Lung (tissue), 16 donors: ENCODE measurements around the gene LPCAT1. TPM values are rescaled to one million over a fixed set of nuclear protein-coding genes. Genes with fewer than 3 reads are reported as not detected.
"Not testable (repeated sequence)": the region's sequence is repeated elsewhere in the genome, so short reads cannot be mapped to it uniquely, and the experiment has no call there.

Experiments used
- ATAC-seq: fragments of 200-7000 bp; cut with Tn5 transposase; one replicate; pipeline ENCODE4 v1.9.1; 2020; ENCODE audit warnings: moderate number of reproducible peaks; ENCODE audit not compliant: insufficient read depth, low FRiP score
- DNase-seq, 3 donors: peaks; one replicate each; pipeline ENCODE4 v3.0.0-alpha.2; 2013 to 2017
- H3K27ac ChIP-seq, 2 donors: one replicate each; pipeline ENCODE4 v1.5.1; 2013; ENCODE audit warnings: mild to moderate bottlenecking in 2 of 2, moderate library complexity in 2 of 2, control low read depth in 1 of 2, inconsistent platforms in 1 of 2, low read depth in 1 of 2, low read length in 1 of 2
- H3K27me3 ChIP-seq, 3 donors: one replicate each; pipeline ENCODE4 v1.5.1; 2013; ENCODE audit warnings: low read length in 2 of 3; ENCODE audit not compliant: control insufficient read depth in 3 of 3, insufficient read depth in 3 of 3
- H3K36me3 ChIP-seq, 4 donors: one replicate each; pipeline ENCODE4 v1.5.1; 2013; ENCODE audit warnings: low read length in 4 of 4, mild to moderate bottlenecking in 1 of 4, moderate library complexity in 1 of 4; ENCODE audit not compliant: control insufficient read depth in 4 of 4, insufficient read depth in 4 of 4
- H3K4me1 ChIP-seq, 5 donors: one replicate each; pipeline ENCODE4 v1.5.1; 2013; ENCODE audit warnings: low read length in 5 of 5, mild to moderate bottlenecking in 2 of 5, moderate library complexity in 1 of 5; ENCODE audit not compliant: control insufficient read depth in 5 of 5, insufficient read depth in 5 of 5
- H3K4me3 ChIP-seq: one replicate; pipeline ENCODE4 v1.5.1; 2013; ENCODE audit warnings: mild to moderate bottlenecking, control low read depth, moderate library complexity
- H3K9ac ChIP-seq, 2 donors: one replicate each; pipeline ENCODE4 v1.5.1; 2013; ENCODE audit warnings: low read length in 2 of 2, control low read depth in 1 of 2; ENCODE audit not compliant: insufficient read depth in 1 of 2
- H3K9me3 ChIP-seq, 4 donors: one replicate each; pipeline ENCODE4 v1.5.1; 2013; ENCODE audit warnings: low read length in 3 of 4, mild to moderate bottlenecking in 1 of 4, moderate library complexity in 1 of 4; ENCODE audit not compliant: control insufficient read depth in 4 of 4, insufficient read depth in 3 of 4
- CTCF ChIP-seq: IDR thresholded peaks from 2 replicates; pipeline ENCODE4 v1.5.1; 2012; ENCODE audit warnings: mild to moderate bottlenecking; ENCODE audit errors: control extremely low read depth, extremely low read depth
- whole genome bisulfite sequencing, 2 donors: extraction: QIAGEN DNeasy Blood & Tissue Kit; methylation state at CpG; one replicate each; pipeline ENCODE4 v1.1.7; 2013; 5-methylcytosine and 5-hydroxymethylcytosine counted together
- long read RNA-seq, 5 donors: transcript quantifications; one replicate each; lab custom pipeline, GENCODE V29; 2026
- polyA plus RNA-seq, 2 donors: library from polyadenylated mRNA; stranded (reverse); fragments of 200-250 nt; gene quantifications; one replicate each; pipeline ENCODE4 v1.2.1, GENCODE V29; 2013
- total RNA-seq, 2 donors: library from RNA; depleted of rRNA in 1 of 2; stranded (reverse); fragments of >200 nt in 1 of 2; gene quantifications; one replicate each; pipeline ENCODE4 v1.2.1, GENCODE V29; 2014 to 2021
- donor health status: control.
- donor health status: control.
- donor health status: Bipolar disorder and iron deficiency.
- donor health status: healthy.
- donor health status: DM: yes; HTN: yes; CAD: no.

LPCAT1 gene, protein sequence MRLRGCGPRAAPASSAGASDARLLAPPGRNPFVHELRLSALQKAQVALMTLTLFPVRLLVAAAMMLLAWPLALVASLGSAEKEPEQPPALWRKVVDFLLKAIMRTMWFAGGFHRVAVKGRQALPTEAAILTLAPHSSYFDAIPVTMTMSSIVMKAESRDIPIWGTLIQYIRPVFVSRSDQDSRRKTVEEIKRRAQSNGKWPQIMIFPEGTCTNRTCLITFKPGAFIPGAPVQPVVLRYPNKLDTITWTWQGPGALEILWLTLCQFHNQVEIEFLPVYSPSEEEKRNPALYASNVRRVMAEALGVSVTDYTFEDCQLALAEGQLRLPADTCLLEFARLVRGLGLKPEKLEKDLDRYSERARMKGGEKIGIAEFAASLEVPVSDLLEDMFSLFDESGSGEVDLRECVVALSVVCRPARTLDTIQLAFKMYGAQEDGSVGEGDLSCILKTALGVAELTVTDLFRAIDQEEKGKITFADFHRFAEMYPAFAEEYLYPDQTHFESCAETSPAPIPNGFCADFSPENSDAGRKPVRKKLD
- total RNA-seq (100 to 1,000 TPM; 320 to 565 TPM), polyA plus RNA-seq (100 to 1,000 TPM; 198 to 669 TPM)
- long read RNA-seq, donor 1, transcript LPCAT1-201 (14 exons, 3,966 nt): major isoform, 31 of 49 reads
- long read RNA-seq, donor 1, partial matches to known transcripts: 9 of 49 reads
- long read RNA-seq, donor 1, other reads (novel, unspliced or antisense): 8 of 49 reads
- long read RNA-seq, donor 2, partial matches to known transcripts: 0 of 3 reads
- long read RNA-seq, donor 2, other reads (novel, unspliced or antisense): 0 of 3 reads
- long read RNA-seq, donor 3, transcript LPCAT1-201 (14 exons, 3,966 nt): major isoform, 6 of 6 reads
- long read RNA-seq, donor 3, partial matches to known transcripts: 0 of 6 reads
- long read RNA-seq, donor 3, other reads (novel, unspliced or antisense): 0 of 6 reads
- long read RNA-seq, donor 4, partial matches to known transcripts: 0 of 2 reads
- long read RNA-seq, donor 4, other reads (novel, unspliced or antisense): 0 of 2 reads
- long read RNA-seq, donor 5, transcript LPCAT1-201 (14 exons, 3,966 nt): major isoform, 24 of 24 reads
- long read RNA-seq, donor 5, partial matches to known transcripts: 0 of 24 reads
- long read RNA-seq, donor 5, other reads (novel, unspliced or antisense): 0 of 24 reads

DNA sequence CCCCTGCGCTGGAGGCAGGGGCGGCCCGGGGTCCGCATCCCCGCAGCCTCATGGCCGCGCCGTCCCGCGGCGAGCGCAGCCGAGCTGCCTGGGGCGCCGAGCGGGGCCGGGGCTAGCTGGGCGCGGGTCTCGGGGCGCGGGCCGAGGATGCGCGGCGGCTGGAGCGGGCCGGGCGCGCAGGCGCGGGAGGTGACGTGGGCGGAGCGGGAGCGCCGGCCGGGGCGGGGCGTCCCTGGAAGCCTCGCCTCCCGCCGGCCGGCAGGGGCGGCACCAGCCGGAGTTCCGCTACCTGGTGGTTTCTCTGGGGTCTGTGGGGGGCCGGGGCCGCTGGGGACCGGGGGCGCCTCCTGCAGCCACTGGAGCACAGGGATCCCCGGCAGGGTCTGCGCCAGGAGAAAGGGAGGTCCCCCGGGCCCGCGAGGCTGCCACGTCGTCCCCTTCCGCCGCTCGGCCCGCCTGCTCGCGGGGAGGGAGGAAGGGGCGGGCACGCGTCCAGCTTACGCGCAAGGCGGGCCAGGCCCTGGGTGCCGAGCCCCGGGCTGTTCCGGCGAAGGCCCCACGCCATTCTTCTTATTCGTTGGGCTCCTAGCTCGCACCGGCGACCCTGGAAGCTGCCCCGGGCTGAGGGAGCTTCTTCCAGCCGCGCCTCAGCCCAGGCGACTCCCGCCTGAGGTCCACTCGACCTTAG lies at the start of gene LPCAT1:
LPCAT1 (minus strand) TSS at position 168 of the 688 bp plus-strand sequence; CDS start at position 52, 116 bp downstream.
- H3K9me3 ChIP-seq: no peaks in the 10 kb centered on the region
- 4 to 6% methylated on average over 41 to 85 of the region's 85 CpGs for WGBS, 2 donors
- peak; percentile 81 to 85 (median 83) for DNase-seq
- H3K9ac ChIP-seq: peak within 1 kb of the TSS; percentile 46 to 53
- peak within 1 kb of the TSS; percentile 92 for H3K4me3 ChIP-seq
- no peaks in the 10 kb centered on the region for H3K27me3 ChIP-seq
- peaks cover 0 to 27% (median 12%) of the 10 kb centered on the region in 5 donors for H3K4me1 ChIP-seq
- ATAC-seq: peak; percentile 86
- no peak for TF ChIP-seq CTCF
- peak within 1 kb of the TSS; percentile 63 to 90 for H3K27ac ChIP-seq
- peaks cover 0 to 11% (median 6%) of the 10 kb centered on the region in 4 donors for H3K36me3 ChIP-seq

DNA sequence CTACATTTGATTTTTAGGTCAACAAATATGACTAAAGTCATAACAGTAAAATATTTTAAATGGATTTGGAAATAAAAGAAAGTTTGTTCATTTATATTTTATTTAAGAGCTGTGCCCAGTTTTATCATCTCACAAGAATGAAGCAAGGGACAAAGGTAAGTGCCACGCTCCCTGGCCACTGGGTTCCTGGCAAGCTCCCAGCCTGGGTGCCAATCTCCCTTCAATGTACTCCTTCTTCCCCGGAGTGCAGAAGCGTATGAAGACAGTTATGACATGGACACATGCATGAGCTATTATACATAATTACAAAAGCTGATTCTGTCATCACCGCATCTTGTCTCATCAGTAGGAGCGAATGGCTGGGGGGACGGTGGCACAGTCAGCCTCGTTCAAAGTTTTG lies 48.1 kb upstream of the LPCAT1 start:
- H3K27ac ChIP-seq, H3K27me3 ChIP-seq, H3K4me3 ChIP-seq, H3K9ac ChIP-seq, ATAC-seq, DNase-seq, H3K9me3 ChIP-seq: not testable (repeated sequence)
- H3K36me3 ChIP-seq: peaks cover 3 to 17% (median 7%) of the 10 kb centered on the region in 4 donors
- 94% methylated on average over 7 of the region's 7 CpGs for WGBS, 2 donors
- H3K4me1 ChIP-seq: peaks cover 0 to 14% (median 9%) of the 10 kb centered on the region in 5 donors

- TF ChIP-seq CTCF: no peak
- Histone ChIP-seq H3K4me1 (peaks cover 0 to 20% (median 9%) of the 10 kb centered on the region in 5 donors), H3K36me3 (peaks cover 3 to 17% (median 6%) of the 10 kb centered on the region in 4 donors), H3K9ac (no peak overlapping the region), H3K27ac (no peak overlapping the region), H3K27me3 (no peaks in the 10 kb centered on the region), H3K4me3 (no peak overlapping the region), H3K9me3 (no peaks in the 10 kb centered on the region)
- ATAC-seq (no peak), DNase-seq (no peak)
- 97 to 98% methylated on average over 10 of the region's 10 CpGs for WGBS, 2 donors
These were observed 47.2 kb upstream of the LPCAT1 start for GRCh38 chr5:1570975-1571374.
